K562 (cell line): ENCODE measurements around the gene PLPP6. TPM values are rescaled to one million over a fixed set of nuclear protein-coding genes. Genes with fewer than 3 reads are reported as not detected.

Experiments
- BRF2 ChIP-seq: IDR thresholded peaks from 3 replicates; pipeline ENCODE4 v1.6.1; 2011; ENCODE audit warnings: borderline replicate concordance, mild to moderate bottlenecking; ENCODE audit not compliant: insufficient read length, insufficient read depth
- GABPA ChIP-seq: fragments of 200-800 bp; sonication (Bioruptor generic); conservative IDR thresholded peaks from 2 replicates; pipeline ENCODE4 v1.6.1; 2016; ENCODE audit warnings: low read depth, missing genetic modification characterization, missing compliant biosample characterization
- IRF2 ChIP-seq: sonication (generic); formaldehyde crosslinking; IDR thresholded peaks from 2 replicates; pipeline ENCODE4 v1.8.1; 2022; ENCODE audit warnings: mild to moderate bottlenecking, missing genetic modification reagents
- MTA1 ChIP-seq: fragments of 450-650 bp; IDR thresholded peaks from 2 replicates; pipeline ENCODE4 v1.6.1; 2017; ENCODE audit warnings: borderline replicate concordance
- POLR2AphosphoS2 ChIP-seq: IDR thresholded peaks from 2 replicates; pipeline ENCODE4 v1.6.1; 2012; ENCODE audit warnings: low read length, improper control_type of control experiment
- RAD51 ChIP-seq: fragments of 450-650 bp; IDR thresholded peaks from 2 replicates; pipeline ENCODE4 v1.7.1; 2016; ENCODE audit warnings: low read depth, mild to moderate bottlenecking, borderline replicate concordance
- SMAD3 ChIP-seq: fragments of 450-650 bp; formaldehyde crosslinking; conservative IDR thresholded peaks from 2 replicates; pipeline ENCODE4 v1.4.0; 2020; ENCODE audit warnings: mild to moderate bottlenecking
- SMARCE1 ChIP-seq: fragments of 450-650 bp; IDR thresholded peaks from 2 replicates; pipeline ENCODE4 v1.7.1; 2016; ENCODE audit warnings: mild to moderate bottlenecking
- SNRNP70 ChIP-seq: fragments of 200-400 bp; formaldehyde crosslinking; optimal IDR thresholded peaks from 2 replicates; pipeline ENCODE3; 2017; ENCODE audit warnings: low read depth, low read length
- SRF ChIP-seq, 2 experiments: fragments of 250-450, 450-650 bp in 1 of 2; sonication (Bioruptor Pico) in 1 of 2; sonication (generic) in 1 of 2; formaldehyde crosslinking; IDR thresholded peaks; 2 replicates each; pipeline versions ENCODE4 v1.5.0 to v1.5.1; 2020 to 2022; ENCODE audit warnings: mild to moderate bottlenecking in 1 of 2, missing genetic modification reagents in 1 of 2
- TBP ChIP-seq: optimal IDR thresholded peaks from 2 replicates; pipeline ENCODE3; 2011; ENCODE audit warnings: low read depth, low read length, improper control_type of control experiment
- TCF7L2 ChIP-seq: fragments of 150-350 bp; IDR thresholded peaks from 2 replicates; pipeline ENCODE4 v1.6.1; 2016; ENCODE audit warnings: low read depth, mild to moderate bottlenecking, low read length, moderate library complexity
- ZNF280B ChIP-seq: fragments of 250-450 bp; sonication (Bioruptor Pico); IDR thresholded peaks from 2 replicates; pipeline ENCODE4 v1.5.1; 2021; ENCODE audit warnings: mild to moderate bottlenecking
- ZNF436 ChIP-seq: fragments of 250-450, 450-650 bp; sonication (Bioruptor Pico); formaldehyde crosslinking; IDR thresholded peaks from 2 replicates; pipeline ENCODE4 v1.7.0; 2020; ENCODE audit warnings: mild to moderate bottlenecking
- polyA plus RNA-seq, 8 experiments: library from polyadenylated mRNA; depleted of rRNA in 4 of 8; stranded (reverse) in 5 of 8; unstranded in 3 of 8; fragments of >200 nt; fragmentation: Nextera tagmentation in 2 of 8; fragmentation: Illumina TruSeq in 1 of 8; extraction: Ambion mirVana in 2 of 8; extraction: Trizol in 1 of 8; gene quantifications; 2 replicates each; pipeline versions ENCODE4 v1.2.1 to v1.2.3, GENCODE V29; 2011 to 2014; ENCODE audit warnings: inconsistent platforms in 1 of 8, missing spikeins in 1 of 8
- total RNA-seq, 7 experiments: library from RNA; depleted of rRNA in 6 of 7; stranded (reverse); fragments of >200 nt in 6 of 7; fragmentation: Illumina TruSeq in 2 of 7; extraction: Trizol in 2 of 7; gene quantifications; 2 replicates each; pipeline versions ENCODE4 v1.2.1 to v1.2.3, GENCODE V29; 2011 to 2021; ENCODE audit warnings: low replicate concordance in 1 of 7
- TF ChIP-seq, protein P1 (sequence below), 3 experiments: fragments of 200-800 bp in 1 of 3; fragments of 250-450 bp in 1 of 3; fragments of 450-650 bp in 1 of 3; sonication (Bioruptor Pico) in 1 of 3; sonication (Bioruptor generic) in 1 of 3; formaldehyde crosslinking in 1 of 3; IDR thresholded peaks; 2 replicates each; pipeline versions ENCODE4 v1.6.1 to v1.8.0; 2016 to 2022; ENCODE audit warnings: mild to moderate bottlenecking in 2 of 3, missing genetic modification characterization in 2 of 3, missing compliant biosample characterization in 1 of 3, moderate library complexity in 1 of 3
- TF ChIP-seq, protein P2 (sequence below): IDR thresholded peaks from 3 replicates; pipeline ENCODE4 v1.6.1; 2011; ENCODE audit warnings: borderline replicate concordance, mild to moderate bottlenecking, moderate library complexity; ENCODE audit not compliant: insufficient read length; ENCODE audit errors: extremely low read depth

Gene PLPP6
- total and polyA plus RNA-seq, 9 of the 15 experiments (the other 6 are each of a cell fraction or from before 2014, with no cell fraction given): 1.9 to 8.9 (median 5.6) TPM

- TF ChIP-seq, protein P1, sequence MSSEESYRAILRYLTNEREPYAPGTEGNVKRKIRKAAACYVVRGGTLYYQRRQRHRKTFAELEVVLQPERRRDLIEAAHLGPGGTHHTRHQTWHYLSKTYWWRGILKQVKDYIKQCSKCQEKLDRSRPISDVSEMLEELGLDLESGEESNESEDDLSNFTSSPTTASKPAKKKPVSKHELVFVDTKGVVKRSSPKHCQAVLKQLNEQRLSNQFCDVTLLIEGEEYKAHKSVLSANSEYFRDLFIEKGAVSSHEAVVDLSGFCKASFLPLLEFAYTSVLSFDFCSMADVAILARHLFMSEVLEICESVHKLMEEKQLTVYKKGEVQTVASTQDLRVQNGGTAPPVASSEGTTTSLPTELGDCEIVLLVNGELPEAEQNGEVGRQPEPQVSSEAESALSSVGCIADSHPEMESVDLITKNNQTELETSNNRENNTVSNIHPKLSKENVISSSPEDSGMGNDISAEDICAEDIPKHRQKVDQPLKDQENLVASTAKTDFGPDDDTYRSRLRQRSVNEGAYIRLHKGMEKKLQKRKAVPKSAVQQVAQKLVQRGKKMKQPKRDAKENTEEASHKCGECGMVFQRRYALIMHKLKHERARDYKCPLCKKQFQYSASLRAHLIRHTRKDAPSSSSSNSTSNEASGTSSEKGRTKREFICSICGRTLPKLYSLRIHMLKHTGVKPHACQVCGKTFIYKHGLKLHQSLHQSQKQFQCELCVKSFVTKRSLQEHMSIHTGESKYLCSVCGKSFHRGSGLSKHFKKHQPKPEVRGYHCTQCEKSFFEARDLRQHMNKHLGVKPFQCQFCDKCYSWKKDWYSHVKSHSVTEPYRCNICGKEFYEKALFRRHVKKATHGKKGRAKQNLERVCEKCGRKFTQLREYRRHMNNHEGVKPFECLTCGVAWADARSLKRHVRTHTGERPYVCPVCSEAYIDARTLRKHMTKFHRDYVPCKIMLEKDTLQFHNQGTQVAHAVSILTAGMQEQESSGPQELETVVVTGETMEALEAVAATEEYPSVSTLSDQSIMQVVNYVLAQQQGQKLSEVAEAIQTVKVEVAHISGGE (CRISPR knock-in tag; IDR thresholded peaks at IDR 0.05): peak in 2 of 3 experiments; percentile 59 to 91; a peak in 3 of 6 replicates
- no peak for TF ChIP-seq RAD51
- no peak for TF ChIP-seq IRF2 (CRISPR knock-in tag)
- TF ChIP-seq ZNF436 (CRISPR knock-in tag): no peak
- no peak for TF ChIP-seq SNRNP70
- peak in 1 of 2 experiments; percentile 37; a peak in 1 of 4 replicates for TF ChIP-seq SRF (CRISPR knock-in tag; IDR thresholded peaks at IDR 0.05)
- TF ChIP-seq ZNF280B (CRISPR knock-in tag): no peak
- TF ChIP-seq GABPA (tag): peak; percentile 96
- 0 out of 2 replicates have a peak, but pooled peaks have one; percentile 32 for TF ChIP-seq MTA1
- peak; percentile 94 for TF ChIP-seq TBP
- TF ChIP-seq, protein P2, sequence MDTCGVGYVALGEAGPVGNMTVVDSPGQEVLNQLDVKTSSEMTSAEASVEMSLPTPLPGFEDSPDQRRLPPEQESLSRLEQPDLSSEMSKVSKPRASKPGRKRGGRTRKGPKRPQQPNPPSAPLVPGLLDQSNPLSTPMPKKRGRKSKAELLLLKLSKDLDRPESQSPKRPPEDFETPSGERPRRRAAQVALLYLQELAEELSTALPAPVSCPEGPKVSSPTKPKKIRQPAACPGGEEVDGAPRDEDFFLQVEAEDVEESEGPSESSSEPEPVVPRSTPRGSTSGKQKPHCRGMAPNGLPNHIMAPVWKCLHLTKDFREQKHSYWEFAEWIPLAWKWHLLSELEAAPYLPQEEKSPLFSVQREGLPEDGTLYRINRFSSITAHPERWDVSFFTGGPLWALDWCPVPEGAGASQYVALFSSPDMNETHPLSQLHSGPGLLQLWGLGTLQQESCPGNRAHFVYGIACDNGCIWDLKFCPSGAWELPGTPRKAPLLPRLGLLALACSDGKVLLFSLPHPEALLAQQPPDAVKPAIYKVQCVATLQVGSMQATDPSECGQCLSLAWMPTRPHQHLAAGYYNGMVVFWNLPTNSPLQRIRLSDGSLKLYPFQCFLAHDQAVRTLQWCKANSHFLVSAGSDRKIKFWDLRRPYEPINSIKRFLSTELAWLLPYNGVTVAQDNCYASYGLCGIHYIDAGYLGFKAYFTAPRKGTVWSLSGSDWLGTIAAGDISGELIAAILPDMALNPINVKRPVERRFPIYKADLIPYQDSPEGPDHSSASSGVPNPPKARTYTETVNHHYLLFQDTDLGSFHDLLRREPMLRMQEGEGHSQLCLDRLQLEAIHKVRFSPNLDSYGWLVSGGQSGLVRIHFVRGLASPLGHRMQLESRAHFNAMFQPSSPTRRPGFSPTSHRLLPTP: no peak
- TF ChIP-seq POLR2AphosphoS2: peak; percentile 90
- TF ChIP-seq SMAD3 (CRISPR knock-in tag): no peak
- TF ChIP-seq TCF7L2: no peak
- no peak for TF ChIP-seq BRF2
- no peak for TF ChIP-seq SMARCE1
These were observed 17.4 kb downstream of the PLPP6 start, which contains the start of gene CDC37L1 (continued) for GRCh38 chr9:4679268-4680172.
